HL-60 (cell line): ENCODE results near the gene ZNF319.
"Not testable (repeated sequence)": the region's sequence is repeated elsewhere in the genome, so short reads cannot be mapped to it uniquely, and the experiment has no call there.

ENCODE experiments used
- CTCF ChIP-seq: IDR thresholded peaks from one replicate; pipeline ENCODE4 v1.5.1; 2011; ENCODE audit warnings: low read length, control low read depth, inconsistent platforms; ENCODE audit not compliant: insufficient read depth
- POLR2AphosphoS5 ChIP-seq: IDR thresholded peaks from 2 replicates; pipeline ENCODE4 v1.6.1; 2012; ENCODE audit warnings: low read depth
- REST ChIP-seq: IDR thresholded peaks from 2 replicates; pipeline ENCODE4 v1.6.1; 2012; ENCODE audit warnings: low read depth; ENCODE audit not compliant: insufficient replicate concordance

DNA sequence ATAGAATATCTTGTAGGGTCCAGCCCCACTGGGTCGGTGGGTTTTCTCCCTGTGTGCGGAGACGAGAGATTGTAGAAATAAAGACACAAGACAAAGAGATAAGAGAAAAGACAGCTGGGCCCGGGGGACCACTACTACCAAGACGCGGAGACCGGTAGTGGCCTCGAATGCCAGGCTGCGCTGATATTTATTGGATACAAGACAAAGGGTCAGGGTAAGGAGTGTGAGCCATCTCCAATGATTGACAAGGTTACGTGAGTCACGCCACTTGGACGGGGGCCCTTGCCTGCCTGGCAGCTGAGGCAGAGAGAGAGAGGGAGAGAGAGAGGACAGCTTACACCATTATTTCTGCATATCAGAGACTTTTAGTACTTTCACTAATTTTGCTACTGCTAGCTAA lies 4.3 kb upstream of the ZNF319 start:
- not testable (repeated sequence) for TF ChIP-seq POLR2AphosphoS5, REST, CTCF
